Hepatocyte (in vitro differentiated cells): ENCODE data around the gene COQ2.

Experiments used
- EZH2 ChIP-seq: fragments of 200-600 bp; sonication (generic); IDR thresholded peaks from 2 replicates; pipeline ENCODE4 v1.6.1; 2016; ENCODE audit warnings: antibody characterized with exemption, mild to moderate bottlenecking, borderline replicate concordance
- EZH2phosphoT487 ChIP-seq: fragments of 200-600 bp; sonication (generic); IDR thresholded peaks from one replicate; pipeline ENCODE4 v1.6.1; 2018; ENCODE audit warnings: antibody characterized with exemption, mild to moderate bottlenecking, low read depth, moderate library complexity; ENCODE audit not compliant: unreplicated experiment, severe bottlenecking
- TF ChIP-seq, protein P1 (sequence below): fragments of 200-600 bp; sonication (generic); IDR thresholded peaks from 2 replicates; pipeline ENCODE4 v1.5.1; 2016; ENCODE audit warnings: antibody characterized with exemption, mild to moderate bottlenecking; ENCODE audit not compliant: poor library complexity

DNA sequence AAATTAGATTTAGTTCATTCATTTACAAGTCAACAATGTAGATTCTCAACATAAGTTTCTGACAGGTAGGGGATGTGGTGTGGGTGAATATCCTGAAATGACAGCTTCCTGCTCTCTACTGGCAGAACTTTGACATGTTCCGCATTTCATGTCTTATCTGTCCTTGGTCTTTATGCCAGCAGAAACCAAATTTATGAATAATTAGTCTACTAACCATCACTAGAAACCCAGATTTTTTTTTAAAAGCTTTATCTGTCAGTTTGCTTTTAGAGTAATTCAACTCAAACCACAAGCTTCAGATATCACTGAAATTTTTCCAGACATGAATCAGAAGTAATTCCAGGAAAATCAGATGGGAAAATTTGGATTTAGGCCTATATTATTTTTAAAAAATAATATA is 17.9 kb downstream of the COQ2 start:
- TF ChIP-seq EZH2, result no peak
- TF ChIP-seq, protein P1, sequence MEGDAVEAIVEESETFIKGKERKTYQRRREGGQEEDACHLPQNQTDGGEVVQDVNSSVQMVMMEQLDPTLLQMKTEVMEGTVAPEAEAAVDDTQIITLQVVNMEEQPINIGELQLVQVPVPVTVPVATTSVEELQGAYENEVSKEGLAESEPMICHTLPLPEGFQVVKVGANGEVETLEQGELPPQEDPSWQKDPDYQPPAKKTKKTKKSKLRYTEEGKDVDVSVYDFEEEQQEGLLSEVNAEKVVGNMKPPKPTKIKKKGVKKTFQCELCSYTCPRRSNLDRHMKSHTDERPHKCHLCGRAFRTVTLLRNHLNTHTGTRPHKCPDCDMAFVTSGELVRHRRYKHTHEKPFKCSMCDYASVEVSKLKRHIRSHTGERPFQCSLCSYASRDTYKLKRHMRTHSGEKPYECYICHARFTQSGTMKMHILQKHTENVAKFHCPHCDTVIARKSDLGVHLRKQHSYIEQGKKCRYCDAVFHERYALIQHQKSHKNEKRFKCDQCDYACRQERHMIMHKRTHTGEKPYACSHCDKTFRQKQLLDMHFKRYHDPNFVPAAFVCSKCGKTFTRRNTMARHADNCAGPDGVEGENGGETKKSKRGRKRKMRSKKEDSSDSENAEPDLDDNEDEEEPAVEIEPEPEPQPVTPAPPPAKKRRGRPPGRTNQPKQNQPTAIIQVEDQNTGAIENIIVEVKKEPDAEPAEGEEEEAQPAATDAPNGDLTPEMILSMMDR, result no peak
- TF ChIP-seq EZH2phosphoT487, result no peak
